HG02763 (cell line): ENCODE results near the gene SPTLC3.
"Not testable (repeated sequence)": the region's sequence is repeated elsewhere in the genome, so short reads cannot be mapped to it uniquely, and the experiment has no call there.

ENCODE experiments used
- ATAC-seq: cut with Tn5 transposase; IDR thresholded peaks from one replicate; pipeline ENCODE4 v1.9.1; 2021; ENCODE audit warnings: mild to moderate bottlenecking, moderate library complexity; ENCODE audit not compliant: unreplicated experiment

SPTLC3 gene

DNA sequence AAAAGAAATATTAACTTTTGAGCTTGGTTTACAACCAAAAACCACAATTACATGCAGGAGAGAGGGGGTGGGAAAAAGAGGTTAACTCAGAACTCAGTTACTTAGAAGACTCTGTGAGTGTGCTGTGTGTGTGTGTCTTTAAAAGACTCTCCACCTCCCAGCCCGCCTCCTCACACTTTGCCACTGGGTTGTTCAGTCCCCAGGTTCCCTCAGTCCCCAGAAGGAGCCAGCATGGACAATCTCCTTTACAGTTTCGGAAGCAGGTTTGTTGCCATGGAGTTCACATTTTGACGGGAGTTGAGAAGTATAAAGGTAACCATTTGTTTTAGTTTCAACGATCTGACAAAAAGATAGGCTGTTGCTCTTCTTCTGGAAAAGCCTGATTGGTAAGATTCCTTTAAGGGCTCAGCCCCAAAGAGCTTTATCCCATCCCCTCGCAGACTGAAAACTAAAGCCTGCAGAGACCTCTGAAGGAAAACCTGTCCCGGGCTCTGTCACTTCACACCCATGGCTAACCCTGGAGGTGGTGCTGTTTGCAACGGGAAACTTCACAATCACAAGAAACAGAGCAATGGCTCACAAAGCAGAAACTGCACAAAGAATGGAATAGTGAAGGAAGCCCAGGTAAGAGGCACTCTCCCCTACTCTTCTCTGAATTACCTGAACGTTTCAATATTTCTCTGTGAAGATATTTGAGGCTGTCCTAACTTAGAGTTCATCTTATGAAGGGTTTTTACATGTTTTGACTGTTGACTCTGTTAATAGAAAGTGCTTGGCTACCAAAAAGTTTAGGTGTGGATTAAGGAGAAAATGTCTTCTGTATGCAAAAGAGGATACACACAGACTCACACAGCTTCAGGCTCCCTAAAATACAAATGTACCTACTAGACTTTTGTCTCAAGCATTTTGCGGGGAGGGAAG is at the start of gene SPTLC3:
Gene SPTLC3 (plus strand): TSS at position 212 of the 921 bp plus-strand sequence. CDS start 296 bp downstream, at position 508.
- peak; percentile 31 for ATAC-seq

DNA sequence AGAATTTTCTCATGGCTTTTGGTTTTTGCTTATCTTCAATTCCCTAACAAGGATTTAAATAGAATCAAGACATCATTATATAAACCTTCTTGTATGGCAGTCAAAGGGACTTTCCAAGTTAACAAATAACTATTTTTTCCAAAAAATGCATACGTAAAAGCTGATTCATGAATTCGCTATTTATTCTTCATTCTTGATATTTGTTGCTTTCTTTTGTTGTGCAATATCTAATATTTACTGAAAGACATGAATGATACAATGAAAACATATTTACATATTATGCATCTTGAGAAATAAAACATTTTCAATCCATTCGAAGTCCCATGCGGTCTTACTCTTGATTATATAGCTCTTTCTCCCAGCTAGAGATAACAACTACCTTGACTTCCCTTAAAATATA is 47.0 kb upstream of the SPTLC3 start:
- ATAC-seq, result no peak

DNA sequence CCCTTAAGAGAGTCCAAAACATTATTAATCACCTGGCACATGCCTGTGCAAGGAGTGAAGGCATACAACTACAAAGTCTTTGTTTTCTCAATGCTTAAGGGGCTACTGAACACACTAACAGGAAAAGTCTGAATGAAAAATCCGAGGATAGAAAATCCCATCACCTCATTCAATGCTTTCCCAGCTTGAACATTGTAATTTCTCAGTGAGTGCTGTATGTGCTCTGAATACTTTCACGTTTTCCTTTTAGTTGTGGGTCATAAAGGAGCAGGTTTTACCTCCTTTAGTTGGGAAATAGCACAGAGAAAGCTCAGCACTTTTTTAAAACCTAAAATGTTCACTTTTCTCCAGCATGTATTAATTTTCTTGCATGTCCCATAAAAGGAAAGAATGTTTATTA is 45.9 kb upstream of the SPTLC3 start:
- ATAC-seq, result no peak

DNA sequence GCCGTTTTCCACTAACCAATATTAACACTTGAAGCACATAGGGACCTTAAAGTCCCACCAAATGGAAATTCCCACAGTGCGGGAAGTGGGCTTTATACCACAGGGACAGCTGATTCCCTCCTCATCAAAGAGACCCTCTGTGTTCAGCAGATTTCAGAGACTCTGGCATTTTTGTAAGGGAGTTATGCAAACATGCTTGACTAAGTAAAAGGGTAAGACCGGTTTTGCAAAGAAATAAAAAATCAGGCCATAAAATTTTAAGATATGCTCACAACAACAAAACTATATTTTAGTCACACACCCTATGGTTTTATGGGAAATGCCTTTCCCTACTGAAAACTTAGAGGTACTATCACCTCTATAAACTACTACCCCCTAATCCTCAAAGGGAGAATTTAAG is 45.4 kb upstream of the SPTLC3 start:
- no peak for ATAC-seq

DNA sequence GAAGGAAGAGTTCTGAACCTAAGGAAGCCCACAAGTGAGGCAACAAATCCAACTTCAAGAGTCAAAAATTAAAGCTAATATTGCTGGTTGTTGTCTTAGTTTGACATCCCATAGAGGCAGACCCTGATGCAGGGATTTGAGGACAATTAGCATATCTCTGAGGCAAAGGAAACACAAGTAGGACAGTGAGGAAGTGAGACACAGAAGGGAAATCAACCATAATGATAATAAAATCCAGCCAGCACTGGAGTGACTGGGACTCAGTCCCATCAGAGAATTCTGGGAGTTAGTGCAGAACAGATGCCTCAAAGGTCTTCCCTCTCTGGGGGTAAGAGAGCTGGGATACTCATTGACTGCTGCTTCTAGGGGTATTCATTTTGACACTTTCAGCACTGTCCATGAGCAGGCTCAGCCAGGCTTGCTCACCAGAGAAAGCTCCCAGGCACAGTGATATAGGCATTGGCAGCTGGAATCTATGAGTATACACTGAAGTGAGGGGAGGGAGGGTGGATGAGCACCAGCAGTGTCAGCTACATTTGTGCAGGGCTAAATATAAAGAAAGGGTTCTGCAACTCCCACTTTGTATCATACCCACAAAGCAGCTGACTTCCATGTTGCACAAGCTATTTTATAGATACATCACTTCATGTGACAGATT is 43.4 kb upstream of the SPTLC3 start:
- no peak for ATAC-seq

DNA sequence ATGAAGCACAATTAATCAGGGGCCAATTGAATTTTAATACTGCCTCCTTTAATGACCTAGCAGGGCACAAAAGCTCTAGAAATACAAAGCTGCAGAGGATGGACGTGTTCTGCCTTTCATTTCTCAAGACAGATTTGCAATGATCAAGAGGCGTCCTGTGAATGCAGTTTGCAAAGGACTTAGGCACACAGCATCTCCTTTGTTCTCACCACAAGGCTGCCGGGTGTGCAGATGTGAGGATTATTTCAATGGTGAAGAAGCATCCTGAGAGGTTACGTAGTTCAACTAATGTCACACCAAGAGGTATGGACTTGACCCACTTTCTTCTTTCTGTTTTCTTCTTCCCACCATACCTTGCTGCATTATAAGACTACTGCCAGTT is 42.9 kb upstream of the SPTLC3 start:
- no peak for ATAC-seq

DNA sequence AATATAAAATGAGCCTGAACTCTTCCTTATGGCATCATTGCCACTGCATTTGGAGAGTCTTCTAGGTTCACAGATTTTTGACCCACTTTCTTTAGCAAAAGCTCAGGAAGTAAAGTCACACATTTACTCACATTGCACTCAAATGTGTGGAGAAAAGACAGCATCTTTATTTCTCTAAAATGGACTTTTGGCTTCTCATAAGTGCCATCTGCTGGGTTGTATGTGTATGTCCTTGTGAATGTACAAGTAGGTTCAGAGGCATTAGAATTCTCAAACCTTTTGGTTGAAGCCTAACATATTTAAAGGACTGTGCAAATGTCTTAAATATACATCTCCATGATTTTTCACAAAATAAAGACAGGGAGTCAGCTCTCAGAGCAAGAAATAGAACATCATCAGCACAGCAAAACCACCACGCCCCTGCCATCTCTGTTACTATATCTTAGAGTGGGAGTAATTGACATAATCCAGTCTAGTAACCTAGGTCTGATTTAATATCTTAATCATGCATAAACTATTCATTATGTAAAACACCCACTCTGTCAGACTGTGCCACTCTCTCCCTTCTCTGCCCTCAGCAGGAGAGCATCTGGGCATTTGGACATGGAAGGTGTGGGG is 42.2 kb upstream of the SPTLC3 start:
- no peak for ATAC-seq

DNA sequence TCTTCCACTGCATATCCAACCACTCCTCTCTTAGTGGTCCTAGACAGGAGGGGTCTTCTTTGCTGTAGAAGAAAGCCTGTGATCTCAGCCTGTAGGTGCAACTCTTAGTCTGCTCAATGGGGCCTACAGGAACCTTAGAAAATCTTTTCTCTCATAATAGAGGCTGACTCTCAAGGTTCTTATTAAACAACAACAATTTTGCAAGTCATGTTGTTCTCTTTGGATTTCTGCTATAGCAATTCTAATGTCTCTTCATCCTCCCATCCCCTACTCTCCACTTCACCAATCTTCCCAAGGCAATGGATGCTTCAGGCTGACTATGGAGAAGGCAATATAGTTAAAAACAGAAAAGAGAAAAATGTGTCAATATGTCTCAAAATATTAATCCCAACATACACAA is 40.8 kb upstream of the SPTLC3 start:
- no peak for ATAC-seq

DNA sequence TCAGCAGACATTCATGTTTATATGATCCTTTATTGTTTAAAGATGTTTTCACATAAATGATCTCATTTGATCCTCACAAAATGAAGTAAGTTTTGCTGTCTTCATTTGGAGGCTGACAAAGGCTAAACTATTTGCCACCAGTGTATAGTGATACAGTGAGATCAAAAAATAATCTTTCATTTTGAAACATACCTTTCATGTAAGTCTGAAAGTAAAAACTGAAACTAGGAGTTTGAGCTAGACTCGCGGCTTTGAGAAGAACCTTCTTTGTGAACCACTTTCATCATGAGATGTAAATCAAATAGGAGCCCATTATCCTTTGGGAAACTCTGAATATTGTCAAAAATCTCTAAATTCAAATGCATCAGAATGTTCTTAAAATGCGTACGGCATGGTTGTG is 40.3 kb upstream of the SPTLC3 start:
- no peak for ATAC-seq

DNA sequence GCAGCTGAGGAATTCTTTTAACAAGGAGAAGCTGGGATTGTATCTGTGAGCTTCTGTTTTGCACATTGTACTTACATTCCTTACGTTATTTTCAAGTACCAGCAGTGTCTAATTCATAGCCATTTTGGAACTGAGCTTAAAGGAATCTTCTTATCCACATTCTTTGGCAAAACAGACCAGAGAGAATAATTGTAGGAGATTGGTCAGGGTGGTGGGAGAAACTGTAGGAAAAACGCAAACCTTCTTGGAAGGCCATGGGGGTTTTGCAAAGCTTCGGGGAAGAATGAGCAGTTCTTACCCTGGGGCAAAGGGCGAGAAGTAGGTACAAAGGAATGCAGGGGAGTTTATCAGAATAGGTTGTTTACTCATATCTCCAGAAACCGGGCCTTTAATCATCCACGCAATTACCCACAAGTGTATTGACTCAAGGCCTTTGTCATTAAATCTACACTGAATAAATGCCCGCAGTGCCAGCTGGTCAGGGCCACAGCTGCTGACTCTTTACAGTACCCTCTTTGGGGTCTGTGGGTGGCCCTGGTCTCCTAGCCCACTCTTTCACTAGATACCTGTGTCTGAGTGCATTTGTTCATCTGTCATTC is 39.6 kb upstream of the SPTLC3 start:
- ATAC-seq, result no peak

DNA sequence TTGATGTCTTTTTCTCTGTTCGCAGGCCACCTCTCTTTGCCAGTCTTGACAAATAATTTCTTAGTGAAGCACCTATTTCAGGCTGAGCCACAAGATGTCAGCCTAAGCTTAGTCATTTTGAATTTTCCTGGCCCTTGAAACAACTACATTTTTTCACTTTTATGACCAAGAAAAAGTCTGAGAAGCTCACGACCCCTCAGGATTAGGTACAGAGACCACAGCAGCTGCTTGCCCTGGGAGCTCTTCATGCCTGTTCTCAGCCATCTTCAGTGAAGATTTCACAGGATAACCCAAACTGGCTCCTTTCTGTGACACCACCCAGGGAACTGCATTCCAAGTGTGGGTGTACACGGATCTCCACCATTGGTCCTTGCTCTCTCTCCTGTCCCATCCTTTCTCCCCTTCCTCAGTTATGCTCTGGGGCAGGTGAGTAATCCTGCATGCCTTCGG is 38.4 kb upstream of the SPTLC3 start:
- ATAC-seq, result no peak

DNA sequence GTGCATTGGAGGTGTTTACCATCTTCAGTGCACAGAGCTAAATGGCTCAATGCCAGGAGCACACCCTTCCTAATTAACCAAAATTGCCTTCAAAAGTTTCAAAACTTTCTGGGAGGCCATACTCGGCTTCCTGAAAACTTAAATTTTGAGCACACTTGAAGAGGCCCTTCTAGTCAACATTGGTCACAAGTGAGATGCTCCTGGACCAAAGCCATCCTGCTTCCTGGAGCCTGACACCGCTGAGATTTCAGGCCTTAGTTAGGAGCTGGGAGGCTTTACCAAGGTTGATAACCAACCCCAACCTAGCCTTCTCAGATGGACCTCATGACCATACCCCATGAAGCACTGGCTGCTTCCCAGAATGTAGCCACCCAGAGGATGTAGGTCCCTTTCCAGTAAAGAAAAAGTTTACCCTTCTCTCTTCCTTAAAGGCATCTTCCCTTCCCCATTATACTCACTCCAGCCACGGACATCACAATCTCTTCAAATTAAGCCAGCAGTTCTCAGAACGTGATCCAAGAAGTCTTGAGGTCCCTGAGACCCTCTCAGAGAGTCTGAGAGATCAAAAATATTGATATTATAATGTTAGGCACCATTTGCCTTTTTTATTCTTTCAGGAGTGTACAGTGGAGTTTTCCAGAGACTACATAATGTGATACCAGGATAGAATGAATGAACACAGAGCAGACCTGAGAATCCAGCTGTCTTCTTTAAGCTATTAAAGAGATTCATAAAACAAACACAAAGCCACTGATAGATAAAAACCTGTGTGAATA is 32.8 kb upstream of the SPTLC3 start:
- ATAC-seq, result no peak

DNA sequence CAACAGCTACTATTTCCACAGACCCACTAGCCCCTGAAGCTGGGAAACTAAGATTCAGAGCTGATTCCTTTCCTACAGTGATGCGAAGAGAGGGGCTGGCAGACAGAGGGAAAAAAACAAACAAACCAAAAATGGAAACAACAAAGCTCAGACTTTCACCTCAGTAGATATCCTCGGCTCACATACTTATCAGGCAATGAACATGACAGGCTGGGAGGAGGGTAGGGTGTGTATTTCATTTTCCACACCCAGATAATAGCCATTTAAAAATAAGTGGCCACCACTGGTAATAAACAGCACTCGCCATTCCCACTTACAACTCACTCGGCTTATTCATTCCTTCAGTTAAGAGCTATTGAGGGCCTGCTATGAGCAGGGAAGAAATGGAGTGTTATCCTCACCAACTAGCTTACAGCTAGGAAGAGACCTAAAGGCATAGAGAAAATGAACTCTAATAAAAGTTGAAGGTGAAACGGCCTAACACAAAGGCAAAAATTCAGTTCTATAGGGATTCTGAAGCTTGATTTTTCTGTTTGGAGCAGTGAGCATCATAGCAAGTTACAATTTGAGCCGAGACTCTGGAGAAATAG is 32.0 kb upstream of the SPTLC3 start:
- ATAC-seq, result no peak

DNA sequence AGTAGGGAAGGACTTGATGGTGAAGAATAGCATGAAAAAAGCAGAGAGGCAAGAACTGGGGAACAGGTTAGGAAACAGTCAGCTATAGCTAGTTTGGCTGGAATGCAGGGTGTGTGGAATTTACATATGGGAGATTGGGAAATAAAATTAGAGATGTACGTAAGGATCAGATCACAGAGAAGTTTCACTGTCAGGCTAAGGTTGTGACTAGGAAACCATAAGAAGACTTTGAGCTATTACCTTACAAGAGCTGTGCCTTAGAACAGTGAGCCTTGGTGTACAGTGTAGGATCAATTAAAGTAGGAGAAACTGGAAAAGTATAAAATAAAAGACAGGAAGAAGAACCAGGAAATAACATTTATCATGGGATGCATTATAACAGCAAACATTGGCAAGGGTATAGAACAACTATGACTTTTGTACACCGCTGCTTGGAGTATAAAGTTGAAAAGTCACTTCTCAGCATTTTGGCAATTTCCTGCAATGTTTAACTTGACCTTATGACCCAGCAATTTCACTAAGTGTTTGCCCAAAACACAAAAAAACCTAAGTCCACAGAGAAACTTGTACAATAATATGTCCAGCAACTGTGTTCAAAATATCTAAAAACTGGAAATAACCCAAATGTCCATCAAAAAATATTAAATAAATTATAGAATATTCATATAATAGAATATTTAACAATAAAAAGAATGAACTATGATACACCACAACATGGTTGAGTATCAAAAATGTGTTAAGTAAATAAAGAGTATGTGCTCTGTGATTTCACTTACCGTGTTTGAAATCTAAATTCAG is 31.2 kb upstream of the SPTLC3 start:
- ATAC-seq, result no peak

DNA sequence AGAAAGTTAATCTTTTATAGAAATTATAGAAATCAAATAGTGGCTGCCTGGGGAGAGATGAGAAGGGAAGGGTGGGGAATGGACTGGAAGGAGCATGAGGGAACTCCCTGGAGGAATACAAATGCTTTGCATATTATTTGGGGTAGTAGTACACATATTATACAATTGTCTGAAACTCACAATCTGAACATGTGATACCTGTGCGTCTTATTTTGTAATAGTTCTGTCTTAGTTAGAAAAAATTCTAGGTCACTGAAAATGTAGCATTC is 30.7 kb upstream of the SPTLC3 start:
- no peak for ATAC-seq

DNA sequence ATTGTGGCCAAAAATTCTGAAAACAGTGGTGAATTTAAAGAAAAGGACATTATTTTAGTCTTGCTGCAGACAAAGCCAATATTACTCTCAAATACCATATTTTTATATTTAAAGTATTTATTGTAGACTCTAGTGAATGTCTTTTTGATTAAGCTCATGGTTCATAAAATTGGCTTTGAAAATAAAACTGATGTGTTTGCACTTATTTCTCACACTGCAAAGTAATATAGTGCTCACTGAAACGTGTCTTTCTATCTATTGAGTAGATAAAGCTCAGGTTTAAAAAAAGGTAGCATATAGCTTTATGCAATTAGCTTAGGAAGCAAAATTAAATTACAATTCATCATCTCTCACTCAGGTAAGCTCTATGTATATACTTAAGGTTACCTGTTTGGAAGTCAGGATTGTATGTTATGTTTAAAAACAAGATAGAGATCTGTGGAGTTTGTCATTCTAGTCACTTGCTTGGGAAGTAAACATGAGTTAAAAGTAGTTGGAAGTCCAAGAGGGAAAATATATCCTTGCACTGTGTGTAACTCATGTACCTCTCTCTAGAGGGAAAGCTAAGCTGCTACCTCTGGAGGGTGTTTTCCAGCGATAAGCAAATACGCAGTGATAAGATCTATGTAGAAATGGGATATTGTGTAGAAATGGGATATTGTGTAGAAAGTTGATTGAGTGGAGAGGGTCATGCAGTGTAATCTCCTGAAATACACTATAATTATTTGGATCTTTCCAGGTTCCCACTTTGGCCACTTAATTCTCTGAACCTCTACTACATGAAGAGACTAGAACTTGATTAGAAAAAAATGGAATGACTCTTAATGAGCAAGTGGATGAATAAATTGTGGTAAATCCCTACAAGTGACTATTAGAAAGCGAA is 29.9 kb upstream of the SPTLC3 start:
- ATAC-seq, result no peak

DNA sequence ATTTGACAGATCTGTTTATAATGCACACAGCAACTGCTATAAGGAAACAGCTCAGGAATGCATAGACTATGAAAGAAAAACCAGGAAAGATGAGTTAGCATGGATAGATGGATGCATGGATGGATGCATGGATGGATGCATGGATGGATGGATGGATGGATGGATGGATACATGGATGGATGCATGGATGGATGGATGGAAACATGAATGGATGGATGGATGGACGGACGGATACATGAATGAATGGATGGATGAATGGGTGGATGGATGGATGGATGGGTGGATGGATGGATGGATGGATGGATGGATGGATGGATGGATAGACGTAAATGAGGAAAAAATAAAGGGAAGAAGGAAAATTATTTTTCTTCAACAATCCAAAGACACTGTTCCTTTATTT is 29.1 kb upstream of the SPTLC3 start:
- ATAC-seq, result not testable (repeated sequence)

DNA sequence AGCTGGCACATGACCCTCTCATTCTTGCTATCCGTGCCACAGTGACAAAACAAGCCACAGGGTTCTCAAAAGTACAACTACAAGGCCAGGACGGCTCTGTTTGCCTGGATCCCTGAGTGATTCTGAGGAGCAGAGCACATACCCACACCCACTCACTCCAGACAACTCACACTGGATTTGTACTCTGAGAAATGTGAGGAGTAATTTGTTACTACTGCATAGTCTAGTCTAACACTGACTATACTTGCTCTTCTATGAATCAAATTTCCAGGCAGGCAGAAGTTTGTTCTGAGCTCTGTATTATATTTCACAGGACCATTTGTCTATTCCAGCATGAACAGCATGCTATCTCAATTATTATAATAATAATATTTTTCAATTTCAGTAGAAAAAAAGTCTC is 26.7 kb upstream of the SPTLC3 start:
- ATAC-seq, result no peak
